Inflammatory macrophage (primary cell): ENCODE results near the gene KRTAP9-3.
"Not testable (repeated sequence)": the region's sequence is repeated elsewhere in the genome, so short reads cannot be mapped to it uniquely, and the experiment has no call there.

Experiments
- DNase-seq, 2 donors: peaks; one replicate each; pipeline ENCODE4 v3.0.0-alpha.2; 2020 to 2022

KRTAP9-3 gene

DNA sequence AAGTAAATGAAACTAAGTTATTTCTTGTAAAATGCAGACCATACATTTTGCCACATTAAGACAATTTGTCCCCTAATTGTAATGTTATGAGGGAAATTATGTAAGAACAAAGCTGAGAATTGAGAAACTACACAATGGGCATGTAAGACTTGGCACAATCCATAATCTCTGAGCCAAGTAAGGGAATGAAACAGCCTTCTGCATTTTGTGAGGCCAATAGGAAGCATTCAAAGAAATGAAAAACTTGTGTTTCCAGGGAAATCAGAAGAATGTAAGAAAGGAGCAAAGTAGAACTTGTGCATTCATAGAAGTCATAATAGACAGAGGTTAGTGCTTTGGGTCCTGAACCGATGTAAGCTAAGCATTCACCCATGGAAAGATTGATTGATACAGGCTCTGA, 19.0 kb downstream of the KRTAP9-3 start:
- no peak for DNase-seq

DNA sequence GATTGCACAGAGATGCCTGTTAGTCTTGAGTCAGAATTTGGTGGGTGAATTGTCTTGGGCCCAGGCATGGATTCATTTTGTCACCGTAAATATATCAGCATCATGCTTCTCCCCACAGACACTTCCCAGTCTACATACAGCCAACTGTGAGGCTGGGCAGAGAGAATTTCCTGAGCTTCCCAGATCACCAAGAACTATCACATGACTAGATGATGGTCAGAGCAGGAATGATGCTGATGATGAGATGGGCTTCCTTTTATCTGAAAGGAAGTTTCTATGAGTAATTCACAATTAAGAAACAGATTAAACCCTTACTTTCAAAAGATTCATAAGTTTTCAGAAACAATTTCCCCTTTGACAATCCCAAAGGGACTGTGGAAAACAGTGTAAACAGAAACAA, 22.6 kb downstream of the KRTAP9-3 start:
- no peak for DNase-seq

DNA sequence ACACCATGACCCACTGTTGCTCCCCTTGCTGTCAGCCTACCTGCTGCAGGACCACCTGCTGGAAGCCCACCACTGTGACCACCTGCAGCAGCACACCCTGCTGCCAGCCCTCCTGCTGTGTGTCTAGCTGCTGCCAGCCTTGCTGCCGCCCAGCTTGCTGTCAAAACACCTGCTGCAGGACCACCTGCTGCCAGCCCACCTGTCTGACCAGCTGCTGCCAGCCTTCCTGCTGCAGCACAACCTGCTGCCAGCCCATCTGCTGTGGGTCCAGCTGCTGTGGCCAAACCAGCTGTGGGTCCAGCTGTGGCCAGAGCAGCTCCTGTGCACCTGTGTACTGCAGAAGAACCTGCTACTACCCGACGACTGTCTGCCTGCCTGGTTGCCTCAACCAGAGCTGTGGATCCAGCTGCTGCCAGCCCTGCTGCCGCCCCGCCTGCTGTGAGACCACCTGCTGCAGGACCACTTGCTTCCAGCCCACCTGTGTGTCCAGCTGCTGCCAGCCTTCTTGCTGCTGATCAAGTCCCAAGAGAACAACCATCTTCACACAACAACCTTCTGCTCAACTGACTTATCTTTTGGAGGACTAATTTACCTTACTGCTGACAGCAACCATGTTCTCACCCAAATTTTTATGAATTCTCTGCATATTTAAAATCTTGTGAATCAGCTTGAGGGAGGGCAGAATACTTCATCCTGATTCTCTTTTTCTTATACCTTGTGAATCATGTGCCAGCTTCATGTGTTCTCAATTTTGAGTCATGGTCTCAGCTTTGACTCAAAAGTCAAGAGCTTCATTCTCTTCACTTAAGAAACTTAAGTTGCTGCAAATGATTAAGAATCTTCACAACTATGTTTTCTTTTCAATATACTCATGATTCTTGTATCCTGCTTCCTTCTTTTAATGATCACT, 23.4 kb downstream of the KRTAP9-3 start, which contains the start of gene KRTAP9-9:
TSS of gene KRTAP9-9 (plus strand) at position 4 of the 910 bp plus-strand sequence.
- not testable (repeated sequence) for DNase-seq

DNA sequence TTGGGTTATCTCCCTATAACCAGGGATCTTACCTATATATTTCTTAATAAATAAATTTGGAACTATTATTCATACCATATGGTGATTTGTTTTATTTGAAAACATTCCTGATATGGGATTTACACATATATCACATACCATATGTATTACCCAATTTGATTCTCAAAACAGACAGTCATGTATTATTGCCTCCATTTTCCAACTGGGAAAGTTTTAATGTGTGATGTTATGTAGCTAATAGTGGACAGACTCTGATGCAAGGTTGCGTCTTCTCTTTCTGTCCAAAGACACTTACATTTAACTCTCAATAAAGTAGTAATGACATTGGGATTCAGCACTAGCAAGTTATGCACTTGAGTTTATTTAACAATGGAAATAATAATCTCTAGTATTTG, 24.0 kb downstream of the KRTAP9-3 start:
- DNase-seq: no peak

- no peak for DNase-seq
Measured at GRCh38 chr17:41258406-41258805, 26.2 kb downstream of the KRTAP9-3 start.

- no peak for DNase-seq
Measured at GRCh38 chr17:41263212-41263611, 31.0 kb downstream of the KRTAP9-3 start.

GRCh38 chr17:41264599-41264998, 32.4 kb downstream of the KRTAP9-3 start:
- DNase-seq: no peak

DNA sequence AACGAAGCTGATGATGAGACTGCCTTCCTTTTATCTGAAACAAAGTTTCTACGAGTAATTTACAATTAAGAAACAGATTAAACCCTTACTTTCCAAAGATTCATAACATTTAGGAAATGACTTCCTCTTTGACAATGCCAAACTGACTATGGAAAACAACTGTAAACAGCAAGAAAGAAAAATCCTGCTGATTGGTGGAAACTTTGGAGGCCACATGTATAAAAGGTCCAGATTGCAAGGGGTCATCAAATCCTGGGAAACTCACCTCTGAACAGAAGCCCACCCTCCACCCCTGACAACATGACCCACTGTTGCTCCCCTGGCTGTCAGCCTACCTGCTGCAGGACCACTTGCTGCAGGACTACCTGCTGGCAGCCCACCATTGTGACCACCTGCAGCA, 32.8 kb downstream of the KRTAP9-3 start, which contains the start of gene KRTAP9-6:
TSS of gene KRTAP9-6 (plus strand) at position 301 of the 400 bp plus-strand sequence. CDS start at position 301, 0 bp downstream.
- no peak for DNase-seq

- DNase-seq: no peak
Measured at GRCh38 chr17:41267711-41268110, 35.5 kb downstream of the KRTAP9-3 start.

GRCh38 chr17:41271323-41271722, 39.1 kb downstream of the KRTAP9-3 start:
- DNase-seq: not testable (repeated sequence)

DNA sequence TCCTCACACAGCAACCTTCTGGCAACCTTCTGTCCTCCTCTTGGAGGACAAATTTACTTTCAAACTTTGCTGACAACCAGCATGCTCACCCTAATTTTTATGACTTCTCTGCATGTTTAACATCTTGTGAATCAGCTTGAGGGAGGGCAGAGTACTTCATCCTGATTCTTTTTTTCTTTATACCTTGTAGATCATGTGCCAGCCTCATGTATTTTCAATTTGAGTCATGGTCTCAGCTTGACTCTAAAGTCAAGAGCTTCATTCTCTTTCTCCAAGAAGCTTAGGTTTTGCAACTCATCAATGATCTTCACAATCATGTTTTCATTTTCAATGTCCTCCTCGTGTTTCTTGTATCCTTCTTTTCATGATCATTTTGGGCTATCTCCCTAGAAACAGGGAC, 39.6 kb downstream of the KRTAP9-3 start:
- DNase-seq: no peak

- not testable (repeated sequence) for DNase-seq
Measured at GRCh38 chr17:41275648-41276190, 43.5 kb downstream of the KRTAP9-3 start, which contains the start of gene KRTAP9-7. Gene KRTAP9-7 (plus strand): TSS chr17:41275698. CDS start chr17:41275698, 0 bp downstream.

DNA sequence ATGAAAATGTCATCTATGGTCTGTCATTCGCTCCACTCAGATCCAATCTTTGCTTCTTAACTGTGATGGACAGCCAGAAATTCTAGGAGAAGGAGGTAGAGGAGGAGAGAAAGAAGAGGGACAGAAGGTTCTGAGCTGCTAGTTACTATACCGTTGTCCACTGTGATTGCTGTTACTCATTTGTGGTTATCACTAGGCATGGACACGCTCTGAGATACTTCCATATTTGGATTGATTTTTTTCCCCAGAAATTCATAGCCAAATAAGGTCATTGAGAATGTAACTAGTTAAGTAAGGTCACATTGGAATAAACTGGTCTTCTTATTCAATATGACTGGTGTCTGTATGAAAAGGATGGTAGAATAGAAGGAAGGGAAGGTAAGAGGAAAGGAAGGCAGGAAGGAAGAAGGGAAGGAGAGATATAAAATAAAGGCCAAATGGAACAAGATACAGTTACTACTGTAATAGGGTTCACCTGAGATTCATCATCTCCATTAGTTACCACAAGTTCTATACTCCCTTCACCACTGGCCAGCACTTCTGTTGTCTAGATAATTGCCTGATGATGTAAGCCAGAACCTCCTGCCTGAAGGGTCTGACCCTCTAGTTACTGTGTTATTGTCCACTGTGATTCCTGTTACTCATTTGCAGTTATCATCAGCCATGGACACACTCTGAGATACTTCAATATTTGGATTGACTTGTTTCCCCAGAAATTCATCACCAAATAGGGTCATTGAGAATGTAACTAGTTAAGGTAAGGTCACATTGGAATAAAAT, 46.1 kb downstream of the KRTAP9-3 start:
- DNase-seq: no peak
